GM21619 (cell line): ENCODE data around the gene HPD.

Experiments
- ATAC-seq: cut with Tn5 transposase; IDR thresholded peaks from one replicate; pipeline ENCODE4 v1.9.1; 2021; ENCODE audit not compliant: unreplicated experiment

The HPD gene

GRCh38 chr12:121811434-121812319 lies 47.0 kb downstream of the HPD start:
- peak; percentile 54 for ATAC-seq

- no peak for ATAC-seq
These were observed 47.7 kb downstream of the HPD start for GRCh38 chr12:121810833-121811433.

DNA sequence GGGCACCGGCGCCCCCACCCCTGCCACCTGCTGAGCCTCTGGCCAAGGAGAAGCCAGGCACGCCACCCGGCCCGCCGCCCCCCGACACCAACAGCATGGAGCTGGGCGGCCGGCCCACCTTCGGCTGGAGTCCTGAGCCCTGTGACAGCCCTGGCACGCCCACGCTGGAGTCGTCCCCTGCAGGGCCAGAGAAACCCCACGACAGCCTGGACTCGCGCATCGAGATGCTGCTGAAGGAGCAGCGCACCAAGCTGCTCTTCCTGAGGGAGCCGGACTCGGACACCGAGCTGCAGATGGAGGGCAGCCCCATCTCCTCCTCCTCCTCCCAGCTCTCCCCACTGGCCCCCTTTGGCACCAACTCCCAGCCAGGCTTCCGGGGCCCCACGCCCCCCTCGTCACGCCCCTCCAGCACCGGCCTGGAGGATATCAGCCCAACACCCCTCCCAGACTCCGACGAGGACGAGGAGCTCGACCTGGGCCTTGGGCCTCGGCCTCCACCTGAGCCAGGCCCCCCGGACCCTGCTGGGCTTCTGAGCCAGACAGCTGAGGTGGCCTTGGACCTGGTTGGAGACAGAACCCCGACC lies 48.3 kb downstream of the HPD start:
- no peak for ATAC-seq

DNA sequence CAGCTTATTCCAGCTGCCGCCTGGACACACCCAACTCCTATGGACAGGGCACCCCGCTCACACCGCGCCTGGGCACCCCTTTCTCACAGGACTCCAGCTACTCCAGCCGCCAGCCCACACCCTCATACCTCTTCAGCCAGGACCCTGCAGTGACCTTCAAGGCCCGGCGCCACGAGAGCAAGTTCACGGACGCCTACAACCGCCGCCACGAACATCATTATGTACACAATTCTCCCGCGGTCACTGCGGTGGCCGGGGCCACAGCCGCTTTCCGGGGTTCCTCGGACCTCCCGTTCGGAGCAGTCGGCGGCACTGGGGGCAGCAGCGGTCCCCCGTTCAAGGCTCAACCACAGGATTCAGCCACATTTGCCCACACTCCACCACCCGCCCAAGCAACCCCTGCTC lies 48.9 kb downstream of the HPD start:
- ATAC-seq, result no peak

GRCh38 chr12:121808623-121809022 lies 50.0 kb downstream of the HPD start:
- ATAC-seq, result no peak

GRCh38 chr12:121807642-121808347 lies 50.9 kb downstream of the HPD start:
- ATAC-seq, result no peak

DNA sequence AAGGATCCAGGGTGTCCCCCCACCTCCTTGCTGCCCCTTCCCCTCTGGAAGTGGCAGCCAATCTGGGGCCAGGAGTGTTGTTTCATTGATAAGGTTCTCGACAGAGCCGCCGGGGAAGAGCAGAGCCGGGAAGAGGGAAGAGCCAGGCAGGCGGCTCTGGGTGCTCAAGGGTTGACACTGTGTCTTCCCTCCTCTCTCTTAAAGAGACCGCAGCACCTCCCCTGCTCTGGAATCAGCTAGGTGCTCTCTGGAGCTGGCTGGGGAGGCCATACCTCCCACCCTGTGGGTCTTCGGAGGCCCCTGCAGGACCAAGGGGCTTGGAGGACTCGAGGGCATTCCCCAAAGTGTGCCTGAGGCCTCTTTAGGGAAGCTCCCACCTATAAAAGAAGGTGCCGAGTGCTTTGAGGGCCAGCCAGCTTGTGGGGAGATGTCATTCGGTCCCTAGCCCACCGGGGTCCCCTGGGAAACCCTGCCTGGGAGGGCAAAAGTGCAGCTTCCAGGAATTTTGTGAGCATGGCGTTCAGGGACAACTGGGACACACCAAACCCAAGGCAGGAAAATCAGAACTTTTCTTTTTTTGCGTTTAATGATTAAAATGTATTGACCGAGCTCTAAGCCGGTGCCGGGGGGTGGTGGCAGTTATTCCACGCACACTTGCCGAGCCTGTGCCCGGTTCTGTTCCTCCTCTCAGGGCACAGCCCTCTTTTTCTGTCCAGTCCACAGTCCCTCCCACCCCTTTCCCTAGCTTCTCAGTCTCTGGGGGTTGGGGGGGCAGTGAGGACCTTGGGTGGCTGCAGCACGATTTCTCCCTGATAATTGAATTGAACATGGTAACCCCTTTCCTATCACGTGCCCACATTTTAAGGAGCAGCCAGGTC lies 51.9 kb downstream of the HPD start:
- no peak for ATAC-seq

DNA sequence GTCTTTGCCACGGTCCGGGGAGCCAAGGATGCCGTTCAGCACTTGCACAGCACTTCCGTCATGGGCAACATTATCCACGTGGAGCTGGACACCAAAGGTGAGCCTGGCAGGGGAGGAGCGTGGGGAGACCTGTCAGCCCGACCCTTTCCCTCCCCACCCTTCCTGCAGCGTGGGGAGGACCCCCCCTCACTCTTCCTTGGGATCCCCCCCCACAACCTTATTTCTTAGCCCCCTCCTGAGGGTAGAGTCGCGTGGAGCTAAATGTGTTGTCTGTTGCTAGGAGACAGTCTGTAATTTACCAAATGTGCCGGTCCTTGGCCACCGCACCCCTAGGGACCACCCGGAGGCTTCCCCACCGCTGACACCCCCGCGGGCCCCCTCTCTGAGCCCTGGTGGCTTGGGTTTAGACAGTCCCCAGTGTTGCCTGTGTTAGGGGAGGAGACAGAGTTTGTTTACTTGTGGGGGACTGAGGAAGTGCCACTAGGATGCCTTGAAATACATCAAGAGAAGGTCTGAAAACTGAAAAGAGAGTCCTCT lies 52.6 kb downstream of the HPD start:
- ATAC-seq, result no peak

DNA sequence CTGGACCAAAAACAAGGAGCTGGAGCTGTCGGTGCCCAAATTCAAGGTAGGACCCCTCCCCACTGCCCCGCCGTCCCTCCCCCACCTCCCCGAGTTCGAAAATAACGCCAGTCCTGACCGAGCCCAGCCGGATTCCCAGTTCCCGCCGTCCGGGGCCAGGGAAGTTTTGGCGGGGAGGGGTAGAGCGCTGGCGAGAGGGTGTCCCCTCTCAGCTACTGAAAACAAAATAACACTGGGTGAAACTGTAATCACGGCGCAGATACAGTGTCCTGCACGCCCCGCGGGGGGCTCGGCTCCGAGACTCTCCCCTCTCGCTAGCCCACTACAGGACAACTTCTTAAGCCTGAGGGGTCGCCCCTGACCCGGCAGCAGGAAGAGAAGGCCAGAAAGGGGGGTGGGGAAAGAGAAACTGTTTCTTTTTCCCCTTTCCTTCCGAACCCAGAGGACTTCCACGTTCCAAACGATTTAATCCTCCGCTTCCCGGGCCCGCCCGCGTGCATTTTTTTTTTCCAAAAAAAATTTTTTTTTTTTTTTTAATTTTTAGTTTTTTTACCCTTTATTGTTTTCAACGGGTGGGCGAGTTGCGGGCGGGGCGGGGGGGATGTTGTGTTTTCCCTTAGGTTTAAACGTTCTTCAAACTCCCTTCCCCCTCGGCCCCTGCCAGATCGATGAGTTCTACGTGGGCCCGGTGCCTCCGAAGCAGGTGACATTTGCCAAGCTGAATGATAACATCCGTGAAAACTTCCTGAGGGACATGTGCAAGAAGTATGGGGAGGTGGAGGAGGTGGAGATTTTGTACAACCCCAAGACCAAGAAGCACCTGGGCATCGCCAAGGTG lies 53.3 kb downstream of the HPD start:
- no peak for ATAC-seq

- ATAC-seq, result no peak
These were observed 54.1 kb downstream of the HPD start for GRCh38 chr12:121804417-121805111.

- ATAC-seq, result no peak
These were observed 54.7 kb downstream of the HPD start, which contains the start of gene SETD1B for GRCh38 chr12:121803861-121804416. SETD1B (plus strand) TSS chr12:121804009; CDS start chr12:121804738, 729 bp downstream.

- peak; percentile 39 for ATAC-seq
These were observed 55.6 kb downstream of the HPD start for GRCh38 chr12:121802843-121803698.

- no peak for ATAC-seq
These were observed 56.2 kb downstream of the HPD start for GRCh38 chr12:121802485-121802842.

DNA sequence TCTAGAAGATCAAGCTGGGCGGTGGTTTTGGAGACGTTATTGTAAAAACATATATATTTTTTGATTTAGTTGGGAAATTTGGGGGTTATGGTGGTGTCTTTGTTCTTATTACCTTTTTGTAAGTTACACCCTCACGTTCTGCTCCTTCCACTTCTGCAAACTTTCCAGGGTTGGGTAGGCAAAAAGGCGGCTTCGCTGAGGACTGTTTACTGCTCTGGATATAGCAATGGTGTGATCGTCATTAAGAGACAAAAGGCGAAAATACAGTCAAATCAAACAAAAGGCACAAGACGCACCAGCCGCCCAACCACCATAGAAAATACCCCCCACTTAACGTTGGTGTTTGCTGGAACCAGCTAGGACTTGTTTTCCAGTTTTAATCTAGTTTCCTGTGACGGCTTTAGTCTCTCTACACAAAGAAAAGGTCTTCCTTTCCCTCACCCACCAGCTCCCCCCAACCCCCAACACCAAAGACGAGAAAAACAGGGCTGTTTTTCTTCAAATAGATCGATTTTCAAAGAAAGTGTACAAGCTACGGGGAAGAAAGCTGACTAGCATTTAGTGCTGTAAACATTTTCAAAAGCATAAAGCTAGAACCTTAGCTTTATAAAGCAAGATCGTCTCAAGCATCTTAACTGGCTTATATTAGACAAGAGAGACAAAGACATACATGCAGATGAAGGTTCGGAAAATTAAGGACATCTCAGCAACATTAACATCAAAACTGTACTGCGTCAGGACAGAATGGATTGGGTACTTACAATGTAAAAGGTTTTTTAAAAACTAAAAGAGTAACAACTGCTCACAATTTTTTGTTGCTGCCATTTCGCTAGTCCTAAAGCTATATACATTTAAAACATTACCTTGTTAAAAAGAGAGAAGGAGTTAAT lies 56.8 kb downstream of the HPD start:
- ATAC-seq, result no peak

DNA sequence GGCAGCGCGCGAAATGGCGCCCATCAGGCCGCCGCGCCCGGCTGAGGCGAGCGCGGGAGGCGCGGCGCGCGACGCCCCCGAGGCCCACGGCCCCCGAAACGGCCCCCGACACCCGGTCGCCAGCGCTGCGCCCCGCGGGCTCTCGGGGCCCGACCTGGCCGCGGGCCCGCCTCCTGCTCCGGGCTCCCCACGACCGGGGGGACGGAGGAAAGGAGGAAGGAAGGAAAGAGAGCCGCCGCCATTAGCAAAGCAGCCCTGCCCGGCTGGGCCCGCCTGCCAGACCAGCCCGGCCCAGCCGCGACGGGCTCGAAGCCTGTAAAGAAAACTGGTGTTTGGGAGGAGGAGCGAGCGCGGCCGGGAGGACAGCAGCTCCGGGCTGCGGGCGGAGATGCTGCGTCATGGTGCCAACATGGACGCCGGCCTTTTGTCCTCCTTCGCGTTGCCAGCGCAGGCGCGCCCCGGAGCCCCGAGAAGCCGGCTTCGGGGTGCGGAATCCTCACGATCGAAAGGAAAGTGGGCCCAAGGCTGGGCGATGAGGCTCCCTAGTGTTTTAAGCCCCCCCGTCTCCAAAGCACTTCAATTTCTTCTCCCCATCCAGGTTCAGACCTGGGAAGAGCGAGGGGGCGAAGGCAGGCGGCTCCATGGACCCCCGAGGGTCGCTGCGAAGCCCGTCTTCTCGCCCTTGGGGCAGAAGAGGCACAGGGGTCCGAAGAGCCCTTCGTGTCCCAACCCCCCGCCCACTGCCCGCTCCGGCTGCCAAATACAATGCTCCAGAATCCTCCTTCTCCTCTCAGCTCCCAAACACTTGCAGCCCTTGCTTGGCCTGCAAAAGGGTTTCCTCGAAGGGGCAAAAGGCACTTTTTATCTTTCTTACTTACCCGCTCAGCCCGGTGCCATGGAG lies 57.7 kb downstream of the HPD start:
- peak; percentile 1 for ATAC-seq
